HG02588 (cell line): ENCODE results near the gene MAP1LC3A.

ENCODE experiments used
- ATAC-seq: cut with Tn5 transposase; IDR thresholded peaks from one replicate; pipeline ENCODE4 v1.9.1; 2021; ENCODE audit warnings: mild to moderate bottlenecking, moderate library complexity; ENCODE audit not compliant: unreplicated experiment

Gene MAP1LC3A

DNA sequence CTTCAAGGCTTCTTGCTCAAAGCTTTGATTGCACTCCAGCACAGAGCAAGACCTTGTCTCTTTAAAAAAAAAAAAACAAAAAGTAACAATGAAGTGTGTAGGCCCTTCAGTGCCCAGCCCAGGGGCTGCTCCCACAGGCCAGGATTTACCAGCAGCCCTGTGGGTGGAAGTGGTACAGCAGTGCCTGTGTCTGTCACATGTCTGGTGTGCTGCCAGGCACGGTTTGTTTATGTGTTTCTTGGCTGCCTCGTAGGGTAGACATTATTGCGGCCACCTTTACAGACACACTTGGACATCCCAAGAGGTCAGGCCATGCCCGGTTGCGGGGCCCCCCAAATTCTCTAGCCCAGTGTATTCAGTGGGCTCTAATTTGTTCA is 29.6 kb upstream of the MAP1LC3A start:
- ATAC-seq: no peak

DNA sequence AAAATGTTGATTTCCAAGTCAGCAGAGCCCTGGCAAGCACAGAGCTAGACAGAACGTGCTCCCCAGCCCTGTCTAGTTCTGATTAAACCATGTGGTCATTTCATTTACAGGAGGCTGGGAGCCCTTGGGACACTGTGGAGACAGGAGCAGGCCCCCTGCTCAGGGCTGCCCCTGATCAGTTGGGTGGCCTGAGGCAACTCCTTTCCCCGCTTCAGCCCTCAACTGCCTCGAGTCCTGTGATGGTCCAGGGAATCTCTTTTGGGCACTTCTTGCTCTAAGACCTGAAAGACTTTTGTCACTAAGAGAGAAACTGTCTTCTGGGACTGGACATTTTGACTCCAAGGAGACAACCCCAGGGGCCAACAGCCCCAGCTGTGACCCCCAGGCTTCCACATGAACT is 28.8 kb upstream of the MAP1LC3A start:
- ATAC-seq: no peak

DNA sequence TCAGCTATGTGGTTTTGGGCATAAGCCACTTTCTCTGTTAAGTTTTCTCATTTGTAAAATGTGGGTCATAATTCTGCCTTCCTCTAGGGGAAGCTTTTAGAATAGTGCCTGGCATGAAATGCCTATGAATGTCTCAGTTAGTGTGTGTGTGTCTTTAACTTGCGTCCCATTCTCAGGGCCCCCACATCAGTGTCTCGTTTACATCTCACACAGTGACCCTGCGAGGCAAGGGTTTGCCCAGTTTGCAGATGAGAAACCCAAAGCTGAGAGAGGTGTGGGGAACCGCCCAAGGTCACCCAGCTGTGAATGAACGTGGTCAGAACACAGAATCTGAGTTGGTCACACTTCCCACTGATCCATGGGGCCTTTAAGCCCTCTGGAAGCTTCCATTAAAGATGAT is 28.2 kb upstream of the MAP1LC3A start:
- no peak for ATAC-seq

DNA sequence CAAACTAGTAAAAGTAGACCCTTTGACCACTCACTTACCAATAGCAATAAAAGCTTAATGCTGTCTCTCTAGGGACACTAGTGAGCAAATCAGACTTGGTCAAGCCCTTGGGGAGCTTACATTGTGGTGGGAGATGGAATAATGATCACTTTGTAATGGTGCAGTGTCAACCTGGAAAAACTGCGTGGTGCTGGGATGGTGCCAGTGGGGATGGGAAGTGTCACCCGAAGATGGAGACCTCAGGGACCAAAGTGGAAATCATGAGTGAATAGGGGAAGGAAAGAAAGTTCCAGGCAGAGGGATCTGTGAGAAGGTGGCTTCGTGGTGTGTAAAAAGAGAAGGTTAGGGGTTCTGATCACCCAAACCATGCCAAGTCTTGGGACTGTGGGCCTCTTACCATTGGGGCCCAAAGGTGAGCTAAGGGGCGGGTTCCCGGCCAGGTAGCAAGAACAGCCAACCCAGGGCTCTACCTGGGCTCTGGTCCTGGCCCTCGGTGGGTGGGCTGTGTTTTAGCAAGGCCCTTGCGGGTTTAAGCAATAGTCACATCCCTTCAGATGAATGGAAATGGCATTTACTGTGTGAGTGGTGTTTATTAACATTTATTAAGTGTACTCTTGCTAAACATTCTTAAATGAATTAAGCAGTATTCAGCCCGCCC is 26.8 kb upstream of the MAP1LC3A start:
- ATAC-seq: no peak

DNA sequence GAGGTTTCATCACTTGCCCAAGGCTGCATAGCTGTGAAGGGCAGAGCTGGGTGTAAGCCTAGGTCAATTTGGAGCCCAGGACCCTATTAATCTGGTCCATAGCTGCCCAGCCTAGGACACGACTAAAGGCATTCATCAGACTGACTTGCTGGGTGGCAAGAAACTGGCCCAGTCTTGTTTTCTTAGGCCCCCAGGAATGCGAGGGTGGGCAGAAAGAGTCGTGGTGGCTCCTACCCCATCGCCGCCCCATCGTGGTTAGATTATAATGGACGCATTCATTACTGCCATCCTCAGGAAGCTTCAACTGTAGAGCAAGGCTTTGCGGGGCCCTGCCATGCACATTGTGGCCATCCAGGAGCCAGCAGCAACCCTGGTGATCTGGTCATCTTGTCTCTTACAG is 26.2 kb upstream of the MAP1LC3A start:
- no peak for ATAC-seq

DNA sequence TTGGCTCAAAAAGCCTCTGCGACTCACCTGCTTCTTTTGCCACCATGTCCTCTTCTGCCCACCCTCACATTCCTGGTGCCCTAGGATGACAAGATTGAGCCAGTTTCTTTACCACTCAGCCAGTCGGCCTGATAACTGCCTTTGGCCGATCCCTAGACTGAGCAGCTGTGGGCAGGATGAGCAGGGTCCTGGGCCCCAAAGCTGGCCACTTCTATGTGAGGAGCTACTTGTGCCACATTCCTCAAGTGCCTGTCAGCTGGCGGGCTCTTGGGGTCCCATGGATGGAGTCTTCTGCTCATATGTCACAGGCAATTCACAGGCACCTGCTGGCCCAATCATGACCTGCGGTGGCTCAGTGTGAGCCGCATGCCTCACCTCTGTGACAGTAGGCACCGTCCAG is 25.8 kb upstream of the MAP1LC3A start:
- no peak for ATAC-seq

DNA sequence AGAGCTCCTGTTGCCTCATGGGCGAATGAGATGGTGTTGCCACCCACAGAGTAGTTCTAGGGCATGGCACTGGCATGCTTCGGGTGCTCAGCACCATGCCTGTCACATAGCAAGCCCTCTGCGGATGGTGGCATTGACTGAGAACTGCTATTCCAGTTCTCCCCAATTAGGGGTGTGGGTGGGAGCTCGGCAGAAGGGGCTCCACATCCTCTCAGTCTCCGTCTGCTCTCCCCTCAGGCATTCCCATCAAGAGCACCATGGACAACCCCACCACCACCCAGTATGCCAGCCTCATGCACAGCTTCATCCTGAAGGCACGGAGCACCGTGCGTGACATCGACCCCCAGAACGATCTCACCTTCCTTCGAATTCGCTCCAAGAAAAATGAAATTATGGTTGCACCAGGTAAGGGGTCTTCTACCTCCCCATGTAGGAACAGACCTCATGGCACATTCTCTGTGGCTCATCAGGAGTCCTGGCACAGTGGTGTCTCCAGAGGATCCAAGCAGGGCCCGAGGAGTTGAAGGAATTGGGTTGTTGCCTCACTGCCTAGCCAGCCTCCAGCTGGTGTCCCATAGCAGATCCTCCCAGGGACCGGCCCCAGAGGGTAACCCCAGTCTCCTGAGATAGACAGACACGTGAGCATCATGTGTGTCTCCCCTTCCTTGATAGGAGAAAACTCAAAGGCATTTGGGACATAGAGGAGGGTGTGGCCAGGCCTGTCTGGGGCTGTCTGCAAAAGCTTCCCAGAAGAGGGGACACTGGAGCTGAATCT is 23.9 kb upstream of the MAP1LC3A start:
- ATAC-seq: no peak

DNA sequence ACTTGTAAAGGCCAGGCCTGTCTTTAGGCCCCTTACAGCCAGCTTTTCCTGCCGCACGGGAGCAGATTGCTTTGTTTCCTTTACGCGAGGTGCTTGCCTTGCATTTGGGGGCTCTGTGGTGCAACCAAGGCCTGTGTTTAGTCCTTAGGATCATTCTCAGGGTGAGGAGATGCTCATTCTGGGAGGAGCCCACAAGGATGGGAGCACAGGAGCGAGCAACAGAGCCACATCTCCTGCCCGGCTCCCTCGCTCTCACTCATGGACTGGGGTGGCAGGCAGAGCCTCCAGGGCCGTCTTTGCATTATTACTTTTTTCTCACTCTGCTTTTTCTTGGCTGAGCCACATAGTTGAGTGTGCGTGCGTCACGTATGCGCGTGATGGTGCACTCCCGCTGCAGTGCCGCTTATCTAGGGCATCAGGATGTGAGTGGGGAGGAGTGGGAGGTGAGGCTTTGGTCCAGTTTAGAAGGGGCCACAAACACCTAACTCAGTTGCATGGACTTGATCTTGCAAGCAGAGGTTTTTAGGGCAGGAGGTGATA is 23.1 kb upstream of the MAP1LC3A start:
- ATAC-seq: no peak

DNA sequence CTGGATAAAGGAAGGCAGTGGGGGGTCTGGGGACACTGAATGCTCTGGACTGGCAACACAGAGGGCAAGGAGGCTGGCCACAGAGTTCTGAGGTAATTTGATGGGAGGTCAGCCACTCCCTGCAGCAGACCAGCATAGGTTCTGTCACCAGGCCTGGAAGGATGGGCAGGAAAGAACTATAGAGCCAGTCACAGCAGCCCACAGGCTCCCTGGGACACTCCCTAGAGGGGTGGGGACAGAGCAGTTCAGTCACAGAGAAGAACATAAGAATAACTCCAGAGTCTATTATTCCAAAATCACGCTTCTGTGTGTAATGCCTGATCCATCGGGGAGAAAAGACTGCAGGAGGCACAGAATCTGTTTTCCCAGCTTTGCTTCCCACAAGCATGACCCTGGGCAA is 22.7 kb upstream of the MAP1LC3A start:
- no peak for ATAC-seq

DNA sequence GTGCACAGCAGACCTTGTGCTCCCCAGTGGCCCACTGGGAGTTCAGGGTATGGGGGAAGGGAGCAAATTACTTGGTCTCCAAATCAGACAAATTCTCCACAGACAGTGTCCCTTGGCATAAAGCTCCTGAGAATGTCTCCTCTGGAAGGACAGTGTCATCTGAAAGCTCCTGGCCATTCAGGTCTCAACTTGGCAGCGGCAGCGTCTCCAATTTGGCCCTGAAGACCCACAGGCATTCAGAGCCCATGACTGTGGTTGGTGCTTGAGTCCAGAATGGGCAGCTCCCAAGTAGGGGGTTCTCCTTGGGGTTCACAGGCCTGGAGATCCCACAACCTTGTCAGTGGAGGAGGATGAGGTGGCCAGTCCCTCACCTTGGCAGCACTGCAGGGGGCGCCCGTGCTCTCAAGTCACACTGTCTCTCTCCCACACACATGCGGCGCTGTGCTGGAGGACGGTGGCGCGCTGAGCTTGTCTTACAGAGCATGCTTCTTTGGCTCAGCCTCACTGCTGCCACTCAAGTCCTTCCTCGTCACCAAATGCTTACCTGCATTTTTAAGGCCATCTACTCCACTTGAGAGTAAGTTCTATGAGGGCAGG is 21.6 kb upstream of the MAP1LC3A start:
- no peak for ATAC-seq

DNA sequence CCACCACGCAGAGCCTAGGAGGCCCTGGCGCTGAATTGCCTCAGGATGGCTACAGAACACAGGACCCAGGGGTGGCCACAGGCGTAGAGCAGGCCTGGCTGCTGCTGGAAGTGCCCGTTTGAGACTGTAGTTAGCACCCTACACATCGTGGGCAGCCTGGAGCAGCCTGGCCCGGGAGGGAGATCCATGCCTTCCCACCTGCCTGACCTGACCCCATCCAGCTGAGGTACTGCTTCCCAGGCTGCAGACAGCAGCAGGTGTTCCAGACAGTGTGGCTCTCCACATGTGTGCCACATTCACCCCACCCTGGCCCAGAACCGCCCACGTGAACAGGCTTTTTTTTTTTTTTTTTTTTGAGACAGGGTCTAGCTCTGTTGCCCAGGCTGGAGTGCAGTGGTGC is 20.9 kb upstream of the MAP1LC3A start:
- no peak for ATAC-seq

DNA sequence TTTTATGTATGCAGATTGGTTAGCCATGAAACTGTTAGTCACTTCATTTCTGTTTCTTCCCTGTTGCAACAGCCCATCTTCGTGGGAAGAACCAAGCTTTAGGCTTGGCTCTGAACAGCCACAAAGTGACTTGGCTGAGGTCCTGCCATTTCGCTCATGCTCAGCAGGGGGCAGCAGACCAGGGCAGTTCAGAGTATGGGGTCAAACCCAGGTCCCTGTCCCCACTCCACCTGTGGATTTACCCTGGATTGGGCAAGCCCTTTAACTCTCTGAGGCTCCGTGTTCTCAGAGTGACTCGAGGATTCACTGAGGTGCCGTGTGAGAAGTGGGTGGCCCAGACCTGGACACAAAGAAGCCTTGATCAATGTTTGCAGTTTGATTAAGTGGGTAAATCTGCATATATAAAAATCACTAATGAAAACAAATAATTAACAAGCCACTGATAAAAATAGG is 19.8 kb upstream of the MAP1LC3A start:
- no peak for ATAC-seq

DNA sequence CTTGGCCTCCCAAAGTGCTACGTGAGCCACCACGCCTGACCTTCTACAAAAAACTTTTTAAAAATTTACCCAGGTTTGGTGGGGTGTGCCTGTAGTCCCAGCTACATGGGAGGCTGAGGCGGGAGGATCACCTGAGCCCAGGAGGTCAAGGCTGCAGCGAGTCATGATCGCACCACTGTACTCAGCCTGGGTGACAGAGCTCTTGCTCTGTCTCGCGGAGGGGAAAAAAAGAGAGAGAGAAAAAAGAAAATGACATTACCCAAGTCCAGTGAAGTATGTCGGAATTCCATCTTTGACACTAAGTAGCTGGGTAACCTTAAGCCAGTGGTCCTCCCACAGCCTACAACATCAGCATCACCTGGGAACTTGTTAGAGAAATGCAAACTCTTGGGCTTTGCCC is 18.8 kb upstream of the MAP1LC3A start:
- ATAC-seq: no peak

DNA sequence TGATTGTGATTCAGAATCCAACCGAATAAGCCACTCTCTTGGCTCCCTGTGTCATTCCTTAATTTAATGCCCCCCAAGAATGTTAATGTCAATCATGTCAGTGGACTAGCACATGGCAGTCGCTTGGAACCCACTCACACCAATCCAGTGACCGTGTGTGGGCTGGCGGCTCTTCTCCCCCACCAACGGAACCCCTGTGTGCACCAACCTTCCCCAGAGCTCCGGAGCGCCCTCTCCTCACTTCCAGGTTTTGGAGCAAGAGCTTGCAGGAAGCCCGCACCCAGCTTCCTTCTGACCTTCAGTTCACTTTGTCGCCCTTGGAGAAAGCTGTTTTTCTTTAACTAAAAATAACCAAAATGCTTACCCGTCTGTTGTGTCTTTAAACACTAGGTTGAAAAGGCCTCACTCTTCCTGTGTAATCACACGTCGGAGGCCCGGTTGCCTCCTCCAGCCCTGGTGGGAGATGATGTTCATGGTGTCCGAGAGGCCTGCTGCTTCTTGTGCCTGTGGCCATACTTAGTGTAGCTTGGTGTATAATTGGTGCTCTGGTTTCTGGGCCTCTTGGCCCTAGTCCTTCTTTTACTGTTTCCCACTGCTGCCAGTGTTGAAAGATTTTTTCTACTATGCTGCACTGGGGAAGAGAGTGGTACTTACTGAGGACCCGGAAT is 17.8 kb upstream of the MAP1LC3A start:
- ATAC-seq: no peak

DNA sequence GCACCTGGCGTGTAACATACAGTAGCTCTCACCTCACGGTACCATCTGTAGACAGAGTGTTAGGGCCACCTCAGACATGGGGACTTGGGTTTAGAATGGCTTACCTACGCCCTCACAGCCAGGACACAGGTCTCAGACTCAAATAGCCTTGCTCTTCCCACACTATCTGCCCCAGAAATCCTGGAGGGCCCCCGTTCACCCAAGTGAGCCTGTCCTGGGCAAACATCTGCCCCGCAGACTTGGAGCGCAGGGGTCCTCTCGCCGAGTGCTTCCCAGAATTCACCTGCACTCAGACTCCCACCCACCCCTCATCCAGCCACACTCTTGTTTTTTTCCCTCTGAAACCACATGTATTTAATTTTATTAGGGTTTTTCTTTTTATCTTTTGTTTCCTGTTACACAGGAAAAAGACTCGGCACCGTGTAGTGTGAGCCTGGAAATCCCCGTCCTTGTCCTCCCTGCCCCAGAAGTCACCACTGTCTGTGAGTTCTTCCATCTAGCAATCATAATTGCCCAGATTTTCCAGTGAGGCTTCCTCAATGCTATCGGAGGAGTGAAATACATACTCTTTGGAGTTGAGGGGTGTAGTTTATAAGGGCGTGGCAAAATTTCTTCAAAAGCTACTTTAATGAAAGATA is 17.1 kb upstream of the MAP1LC3A start:
- no peak for ATAC-seq

DNA sequence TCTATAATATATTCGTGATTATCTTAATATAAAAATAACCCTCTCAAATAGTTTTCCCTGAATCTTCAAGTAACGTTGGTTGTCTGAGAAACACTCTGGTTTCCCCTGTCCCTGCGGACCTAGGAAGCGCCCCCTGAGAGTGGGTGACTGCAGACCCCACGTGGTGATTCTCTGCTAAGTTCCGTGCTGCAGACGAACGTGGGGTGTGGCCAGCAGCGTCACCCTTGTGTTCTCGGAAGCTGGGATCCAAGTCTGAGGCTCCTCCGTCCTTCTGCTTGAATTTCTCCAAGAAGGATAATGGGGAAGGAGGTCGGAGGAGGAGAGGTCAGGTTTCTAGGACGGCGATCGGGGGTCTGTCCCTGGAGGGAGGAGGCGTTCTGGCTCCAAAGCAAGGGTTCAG is 16.6 kb upstream of the MAP1LC3A start:
- ATAC-seq: no peak

DNA sequence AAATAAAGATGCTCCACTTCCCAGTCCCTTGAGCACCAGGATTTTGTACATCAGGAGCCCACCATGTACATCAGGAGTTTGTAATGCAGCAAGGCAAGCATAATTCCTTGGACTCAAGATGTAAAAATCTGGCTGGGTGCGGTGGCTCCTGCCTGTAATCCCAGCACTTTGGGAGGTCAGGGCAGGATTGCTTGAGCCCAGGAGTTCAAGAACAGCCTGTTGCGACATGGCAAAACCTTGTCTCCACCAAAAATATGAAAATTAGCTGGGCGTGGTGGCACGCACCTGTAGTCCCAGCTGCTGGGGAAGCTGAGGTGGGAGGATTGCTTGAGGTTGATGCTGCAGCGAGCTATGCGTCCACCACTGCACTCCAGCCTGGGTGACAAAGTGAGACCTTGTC is 16.1 kb upstream of the MAP1LC3A start:
- no peak for ATAC-seq

DNA sequence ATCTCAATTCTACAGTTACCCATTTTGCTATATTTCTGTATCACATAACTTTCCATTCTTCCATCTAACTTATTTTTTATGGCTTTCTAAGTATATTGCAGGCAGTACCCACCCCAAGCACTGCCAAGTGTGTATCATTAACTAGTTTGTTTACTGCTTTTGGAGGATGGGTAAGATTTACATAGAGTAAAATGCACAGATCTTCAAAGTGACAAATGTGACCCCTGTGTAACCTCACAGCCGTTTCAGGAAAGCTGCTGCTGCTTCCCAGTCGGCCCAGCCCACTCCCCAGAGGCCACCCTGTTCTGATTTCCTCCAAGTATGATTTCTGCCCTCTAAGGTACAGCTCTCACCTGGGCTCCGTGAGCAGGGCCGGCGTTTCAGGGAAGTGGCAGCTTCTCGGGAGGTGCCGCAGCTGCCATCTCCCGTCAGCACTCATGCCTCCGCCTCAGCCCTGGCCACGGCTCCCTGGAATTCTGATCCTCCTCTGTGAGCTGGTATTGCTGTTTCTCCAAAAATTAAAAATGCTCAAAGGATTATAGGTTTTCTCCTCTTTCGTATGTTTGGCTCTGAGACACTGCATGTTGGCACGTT is 15.0 kb upstream of the MAP1LC3A start:
- ATAC-seq: no peak

DNA sequence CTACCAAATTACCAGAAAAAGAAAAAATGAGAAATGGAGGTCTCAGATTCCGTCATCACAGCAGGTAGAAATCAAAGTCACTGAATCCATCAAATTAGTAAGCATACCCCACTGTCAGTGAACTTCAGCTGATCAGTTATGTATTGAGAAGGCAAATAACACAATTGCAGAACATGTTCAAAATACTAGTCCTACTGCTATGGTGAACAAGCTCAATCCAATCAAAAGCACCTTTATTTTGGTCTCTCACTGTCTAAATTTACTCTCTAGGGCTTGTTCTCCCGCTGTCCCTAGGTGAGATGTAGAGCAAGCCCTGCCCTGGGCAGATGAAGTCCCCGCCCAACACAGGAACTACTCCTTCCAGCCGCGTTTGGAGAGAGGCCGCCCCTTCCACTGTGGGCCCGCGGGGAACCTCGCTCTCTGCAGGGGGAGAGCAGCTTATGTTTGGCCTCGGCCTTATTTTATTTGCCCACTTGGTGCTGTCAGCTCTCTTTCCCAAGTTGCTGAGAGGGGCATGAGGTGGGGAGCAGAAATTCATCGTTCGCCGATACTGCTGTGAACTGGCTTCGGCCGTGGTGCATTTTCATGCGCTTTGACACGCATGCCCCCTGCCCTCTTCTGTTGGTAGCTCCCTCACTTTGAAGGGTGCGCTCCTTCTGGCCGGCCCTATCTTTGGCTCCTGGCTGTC is 14.3 kb upstream of the MAP1LC3A start:
- no peak for ATAC-seq

DNA sequence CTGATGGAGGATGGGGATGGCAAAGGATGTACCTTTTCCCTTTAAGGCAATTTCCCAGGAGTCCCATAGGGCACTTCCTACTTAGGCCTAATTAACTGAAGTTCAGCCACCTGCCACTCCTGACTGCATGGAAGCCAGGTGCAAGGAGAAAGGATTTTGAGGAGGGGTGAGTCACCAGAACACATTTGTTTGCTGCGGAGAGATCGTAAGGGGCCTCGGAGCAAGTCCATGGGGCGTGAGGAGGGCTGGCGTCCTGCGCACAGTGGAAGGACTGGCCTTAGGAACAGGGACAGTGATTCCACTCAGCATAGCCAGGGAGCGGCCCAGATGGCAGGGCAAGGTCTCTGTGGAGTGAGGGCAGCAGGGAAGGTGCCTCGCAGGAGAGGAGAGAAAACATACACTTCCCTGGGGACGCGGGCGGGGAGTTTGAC is 11.8 kb upstream of the MAP1LC3A start:
- ATAC-seq: no peak
